IMR-90 (cell line): Measurements from ENCODE around the gene IL16. TPM values are rescaled to one million over a fixed set of nuclear protein-coding genes. Genes with fewer than 3 reads are reported as not detected.

Source experiments
- ATAC-seq: fragments of 200-7000 bp; cut with Tn5 transposase; 2 replicates; pipeline ENCODE4 v1.9.1; 2020; ENCODE audit warnings: low read depth, mild to moderate bottlenecking, moderate library complexity
- BruUV-seq: library from RNA; stranded (reverse); fragments of 400-500 nt; replicated peaks from 2 replicates; lab custom pipeline; 2021; lab: Mats Ljungman, UMichigan
- CTCF ChIA-PET: fragments of 300-600 bp; formaldehyde crosslinking; extraction: SDS; loops from one replicate; lab custom pipeline; 2021; ENCODE audit warnings: antibody characterized with exemption; lab: Yijun Ruan, JAX
- POLR2A ChIA-PET: fragments of 300-600 bp; sonication (Branson Sonifier 250); formaldehyde crosslinking; loops from one replicate; lab custom pipeline; 2022; ENCODE audit warnings: antibody characterized with exemption; ENCODE audit not compliant: unreplicated experiment; lab: Charles Lee
- DNase-seq: peaks from one replicate; pipeline ENCODE4 v3.0.0; 2013
- H2AFZ ChIP-seq: replicated peaks from 2 replicates; pipeline ENCODE3; 2013; ENCODE audit warnings: low read length, mild to moderate bottlenecking; ENCODE audit not compliant: poor library complexity
- H2AK5ac ChIP-seq: 2 replicates; pipeline ENCODE4 v1.6.1; 2013; ENCODE audit warnings: low read depth, low read length, inconsistent platforms
- H2AK9ac ChIP-seq: replicated peaks from 2 replicates; pipeline ENCODE3; 2013; ENCODE audit warnings: mild to moderate bottlenecking, low read depth, low read length, moderate library complexity; ENCODE audit not compliant: poor library complexity
- H2BK120ac ChIP-seq: 2 replicates; pipeline ENCODE4 v1.6.1; 2013; ENCODE audit warnings: low read depth, low read length, inconsistent platforms
- H2BK15ac ChIP-seq: 3 replicates; pipeline ENCODE4 v1.6.1; 2013; ENCODE audit warnings: low read depth, low read length, inconsistent platforms
- H2BK20ac ChIP-seq: 2 replicates; pipeline ENCODE4 v1.6.1; 2013; ENCODE audit warnings: low read depth, mild to moderate bottlenecking, inconsistent platforms, low read length, moderate library complexity
- H2BK5ac ChIP-seq: 2 replicates; pipeline ENCODE4 v1.6.1; 2013; ENCODE audit warnings: mild to moderate bottlenecking, low read depth, low read length, inconsistent platforms; ENCODE audit not compliant: poor library complexity, severe bottlenecking
- H3K14ac ChIP-seq: replicated peaks from 2 replicates; pipeline ENCODE4 v1.6.1; 2013; ENCODE audit warnings: low read depth, low read length, inconsistent platforms
- H3K18ac ChIP-seq: 2 replicates; pipeline ENCODE4 v1.6.1; 2013; ENCODE audit warnings: low read depth, low read length, control low read depth
- H3K23ac ChIP-seq: 2 replicates; pipeline ENCODE4 v1.6.1; 2013; ENCODE audit warnings: low read depth, low read length, inconsistent platforms
- H3K27ac ChIP-seq: 2 replicates; pipeline ENCODE4 v1.5.1; 2013; ENCODE audit warnings: mild to moderate bottlenecking, control low read depth, low read length; ENCODE audit not compliant: insufficient read depth
- H3K27me3 ChIP-seq: 2 replicates; pipeline ENCODE4 v1.6.1; 2013; ENCODE audit warnings: low read length; ENCODE audit not compliant: control insufficient read depth, insufficient read depth
- H3K36me3 ChIP-seq: 2 replicates; pipeline ENCODE4 v1.6.1; 2013; ENCODE audit warnings: low read length, mixed read lengths; ENCODE audit not compliant: control insufficient read depth, insufficient read depth
- H3K4ac ChIP-seq: 2 replicates; pipeline ENCODE4 v1.6.1; 2013; ENCODE audit warnings: low read depth, low read length, inconsistent platforms
- H3K4me1 ChIP-seq: 2 replicates; pipeline ENCODE4 v1.6.1; 2013; ENCODE audit warnings: low read length, mixed read lengths; ENCODE audit not compliant: control insufficient read depth, insufficient read depth
- H3K4me2 ChIP-seq: 2 replicates; pipeline ENCODE4 v1.6.1; 2013; ENCODE audit warnings: low read depth, mild to moderate bottlenecking, control low read depth, low read length, moderate library complexity
- H3K4me3 ChIP-seq: 2 replicates; pipeline ENCODE4 v1.5.1; 2013; ENCODE audit warnings: low read depth, mild to moderate bottlenecking, control low read depth, low read length, moderate library complexity; ENCODE audit not compliant: insufficient read depth
- H3K56ac ChIP-seq: 2 replicates; pipeline ENCODE4 v1.6.1; 2013; ENCODE audit warnings: low read length, inconsistent platforms; ENCODE audit not compliant: insufficient read depth; ENCODE audit errors: extremely low read depth
- H3K79me1 ChIP-seq, 2 experiments: 2 replicates each; pipeline ENCODE4 v1.6.1; 2013; ENCODE audit warnings: low read length in 2 of 2, inconsistent platforms in 1 of 2, low read depth in 1 of 2
- H3K9ac ChIP-seq: 2 replicates; pipeline ENCODE4 v1.6.1; 2013; ENCODE audit warnings: low read depth, low read length, control low read depth
- H3K9me1 ChIP-seq: 2 replicates; pipeline ENCODE4 v1.6.1; 2013; ENCODE audit warnings: low read length, inconsistent platforms; ENCODE audit not compliant: insufficient read depth
- H3K9me3 ChIP-seq: 2 replicates; pipeline ENCODE4 v1.6.1; 2013; ENCODE audit warnings: low read length; ENCODE audit not compliant: control insufficient read depth, insufficient read depth
- H4K20me1 ChIP-seq: 2 replicates; pipeline ENCODE4 v1.6.1; 2013; ENCODE audit warnings: low read length, inconsistent platforms; ENCODE audit not compliant: insufficient read depth
- H4K5ac ChIP-seq: 2 replicates; pipeline ENCODE4 v1.6.1; 2013; ENCODE audit warnings: mild to moderate bottlenecking, low read depth, low read length, control low read depth
- H4K8ac ChIP-seq, 2 experiments: 2 replicates each; pipeline ENCODE4 v1.6.1; 2013; ENCODE audit warnings: low read depth in 2 of 2, low read length in 2 of 2, control low read depth in 1 of 2, inconsistent platforms in 1 of 2
- H4K91ac ChIP-seq: 2 replicates; pipeline ENCODE4 v1.6.1; 2013; ENCODE audit warnings: low read depth, low read length, inconsistent platforms; ENCODE audit not compliant: insufficient read depth
- CEBPB ChIP-seq: IDR thresholded peaks from 2 replicates; pipeline ENCODE4 v1.6.1; 2012; ENCODE audit warnings: low read depth, low read length, improper control_type of control experiment
- CHD1 ChIP-seq: IDR thresholded peaks from 2 replicates; pipeline ENCODE4 v1.6.1; 2012; ENCODE audit warnings: low read depth, low read length, improper control_type of control experiment
- NFE2L2 ChIP-seq: fragments of 150-350 bp; IDR thresholded peaks from 2 replicates; pipeline ENCODE4 v1.6.1; 2016; ENCODE audit warnings: low read depth, mild to moderate bottlenecking, low read length
- RFX5 ChIP-seq: IDR thresholded peaks from 2 replicates; pipeline ENCODE4 v1.8.0; 2012; ENCODE audit warnings: low read depth, mild to moderate bottlenecking, low read length, moderate library complexity
- WGBS, 2 experiments: methylation state at CpG; one replicate each; pipeline versions ENCODE4 v1.1.5 to v1.1.7; 2013; ENCODE audit warnings: missing lambda C conversion rate in 2 of 2; ENCODE audit not compliant: insufficient read length in 1 of 2; ENCODE audit errors: extremely low coverage in 2 of 2; 5-methylcytosine and 5-hydroxymethylcytosine counted together
- dilution Hi-C: fragments of 300-500 bp; cut with HindIII; formaldehyde crosslinking; loops from one replicate; pipeline ENCODE4 v1.14.3; 2018; ENCODE audit warnings: low sequenced_read_pairs; ENCODE audit not compliant: unreplicated experiment
- in situ Hi-C: fragments of 300-500 bp; cut with MboI; formaldehyde crosslinking; loops from 3 replicates; pipeline ENCODE4 v1.14.3; 2019; ENCODE audit warnings: low sequenced_read_pairs, inconsistent platforms, mixed read lengths
- intact Hi-C: fragments of 100-400 bp; cut with micrococcal nuclease; formaldehyde crosslinking; loops from 2 replicates; pipeline ENCODE4 v1.10.0; 2022
- polyA plus RNA-seq, 3 experiments: library from polyadenylated mRNA; depleted of rRNA; stranded (reverse); fragments of >200 nt; gene quantifications; 2 replicates each; pipeline ENCODE4 v1.2.3, GENCODE V29; 2012; ENCODE audit warnings: low replicate concordance in 1 of 3
- total RNA-seq: library from RNA; depleted of rRNA; stranded (reverse); fragments of >200 nt; gene quantifications from 2 replicates; pipeline ENCODE4 v1.2.3, GENCODE V29; 2012

The IL16 gene
- total and polyA plus RNA-seq, 2 of the 4 experiments (the other 2 are of a cell fraction) = 0.18 to 0.27 TPM

- no peak overlapping the region for H3K27ac ChIP-seq
- no peaks in the 10 kb centered on the region for H3K79me1 ChIP-seq
- no peak for ATAC-seq
- no peaks in the 10 kb centered on the region for H4K20me1 ChIP-seq
- no peak overlapping the region for H3K4me3 ChIP-seq
- no peak overlapping the region for H3K18ac ChIP-seq
- H2BK120ac ChIP-seq = no peak overlapping the region
- no peak overlapping the region for H2AFZ ChIP-seq
- BruUV-seq = no TSS peak
- ChIA-PET CTCF (interaction anchor here (3.0 kb wide), 1 partner anchor 13 kb away, joined by 13 read pairs; no protein-coding TSS in a partner anchor), POLR2A (interaction anchor here (0.6 kb wide), 1 partner anchor 278 kb away, joined by 6 read pairs; no protein-coding TSS in a partner anchor)
- no peak for DNase-seq
- H3K27me3 ChIP-seq = no peaks in the 10 kb centered on the region
- H2BK5ac ChIP-seq = no peak overlapping the region
- in situ Hi-C loops (no loop called here), dilution Hi-C loops (no loop called here), intact Hi-C loops (no loop called here)
- H3K9ac ChIP-seq = no peak overlapping the region
- no peak overlapping the region for H2BK20ac ChIP-seq
- no peak overlapping the region for H2BK15ac ChIP-seq
- no peak overlapping the region for H4K91ac ChIP-seq
- WGBS, 2 experiments = 100% methylated on average over 1 of the region's 6 CpGs; no CpG with 5 or more reads in 1 of the 2 experiments
- H3K36me3 ChIP-seq = peaks cover 21% of the 10 kb centered on the region; the same call in 1 of the 2 replicates
- no peak overlapping the region for H3K56ac ChIP-seq
- H3K23ac ChIP-seq = no peak overlapping the region
- no peaks in the 10 kb centered on the region for H3K9me1 ChIP-seq
- H3K14ac ChIP-seq = no peak overlapping the region
- no peak overlapping the region for H2AK5ac ChIP-seq
- no peak overlapping the region for H2AK9ac ChIP-seq
- H4K5ac ChIP-seq = no peak overlapping the region
- no peak overlapping the region for H3K4ac ChIP-seq
- H3K4me2 ChIP-seq = no peak overlapping the region
- H3K4me1 ChIP-seq = peaks cover 4% of the 10 kb centered on the region; the same call in 1 of the 2 replicates
- peaks cover 3% of the 10 kb centered on the region; the same call in 1 of the 2 replicates for H3K9me3 ChIP-seq
- no peak overlapping the region for H4K8ac ChIP-seq
- TF ChIP-seq NFE2L2 = no peak
- TF ChIP-seq CHD1 = no peak
- no peak for TF ChIP-seq RFX5
- peak; percentile 13; the same call in 1 of the 2 replicates for TF ChIP-seq CEBPB
Observed at GRCh38 chr15:81278306-81279029, 81.8 kb downstream of the IL16 start.
